Neuronal stem cell (in vitro differentiated cells): ENCODE measurements around the gene MXD3.

Experiments
- DNase-seq: peaks from one replicate; pipeline ENCODE4 v3.0.0-alpha.2; 2013; ENCODE audit warnings: low spot score
- H2AFZ ChIP-seq: one replicate; pipeline ENCODE4 v1.6.1; 2013; ENCODE audit warnings: mild to moderate bottlenecking, low read length, inconsistent platforms
- H2AK5ac ChIP-seq: 2 replicates; pipeline ENCODE4 v1.6.1; 2013; ENCODE audit warnings: low read depth, mild to moderate bottlenecking, inconsistent platforms, low read length, moderate library complexity, mixed read lengths
- H2BK120ac ChIP-seq: 2 replicates; pipeline ENCODE4 v1.6.1; 2013; ENCODE audit warnings: low read depth, mild to moderate bottlenecking, inconsistent platforms, low read length, moderate library complexity, mixed read lengths
- H2BK12ac ChIP-seq: one replicate; pipeline ENCODE4 v1.6.1; 2013; ENCODE audit warnings: low read length, inconsistent platforms
- H2BK15ac ChIP-seq: 2 replicates; pipeline ENCODE4 v1.6.1; 2013; ENCODE audit warnings: mild to moderate bottlenecking, low read length, inconsistent platforms, mixed read lengths
- H2BK5ac ChIP-seq: one replicate; pipeline ENCODE4 v1.6.1; 2013; ENCODE audit warnings: inconsistent platforms, mild to moderate bottlenecking, low read length, moderate library complexity
- H3K14ac ChIP-seq: one replicate; pipeline ENCODE4 v1.6.1; 2013; ENCODE audit warnings: low read length, inconsistent platforms
- H3K18ac ChIP-seq: 2 replicates; pipeline ENCODE4 v1.6.1; 2013; ENCODE audit warnings: low read length, inconsistent platforms
- H3K23ac ChIP-seq: 2 replicates; pipeline ENCODE4 v1.6.1; 2013; ENCODE audit warnings: low read depth, mild to moderate bottlenecking, mixed read lengths, low read length, inconsistent platforms; ENCODE audit not compliant: poor library complexity
- H3K27ac ChIP-seq: replicated peaks from 3 replicates; pipeline ENCODE4 v1.5.1; 2013; ENCODE audit warnings: low read length, inconsistent platforms
- H3K27me3 ChIP-seq, 3 experiments: 2 replicates each; pipeline ENCODE4 v1.6.1; 2013; ENCODE audit warnings: low read length in 3 of 3, mild to moderate bottlenecking in 2 of 3, inconsistent platforms in 1 of 3, low read depth in 1 of 3, mixed read lengths in 1 of 3, moderate library complexity in 1 of 3; ENCODE audit not compliant: control insufficient read depth in 3 of 3, insufficient read depth in 3 of 3
- H3K36me3 ChIP-seq, 2 donors: replicated peaks in 1 of 2; 2 replicates each; pipeline ENCODE4 v1.6.1; 2013; ENCODE audit warnings: low read length in 2 of 2; ENCODE audit not compliant: control insufficient read depth in 2 of 2, insufficient read depth in 2 of 2
- H3K4ac ChIP-seq: 2 replicates; pipeline ENCODE4 v1.6.1; 2013; ENCODE audit warnings: inconsistent platforms, mild to moderate bottlenecking, low read length, moderate library complexity
- H3K4me1 ChIP-seq, 2 donors: 1 replicate in 1 of 2; 2 replicates in 1 of 2; pipeline ENCODE4 v1.6.1; 2013; ENCODE audit warnings: low read length in 2 of 2, low read depth in 1 of 2; ENCODE audit not compliant: control insufficient read depth in 2 of 2, insufficient read depth in 1 of 2
- H3K4me2 ChIP-seq: one replicate; pipeline ENCODE4 v1.6.1; 2013; ENCODE audit warnings: mild to moderate bottlenecking, low read length, inconsistent platforms; ENCODE audit not compliant: insufficient read depth, poor library complexity, severe bottlenecking
- H3K4me3 ChIP-seq, 2 donors: 2 replicates each; pipeline ENCODE4 v1.5.1; 2013; ENCODE audit warnings: low read length in 2 of 2, mild to moderate bottlenecking in 2 of 2, inconsistent platforms in 1 of 2, moderate library complexity in 1 of 2
- H3K79me1 ChIP-seq: one replicate; pipeline ENCODE4 v1.6.1; 2013; ENCODE audit warnings: low read depth, mild to moderate bottlenecking, inconsistent platforms, low read length, moderate library complexity
- H3K9ac ChIP-seq: one replicate; pipeline ENCODE4 v1.6.1; 2013; ENCODE audit warnings: mild to moderate bottlenecking, low read depth, low read length, inconsistent platforms; ENCODE audit not compliant: poor library complexity
- H3K9me3 ChIP-seq, 2 donors: replicated peaks in 1 of 2; 2 replicates each; pipeline versions ENCODE3 to v1.6.1; 2013; ENCODE audit warnings: low read length in 2 of 2, mild to moderate bottlenecking in 2 of 2, inconsistent platforms in 1 of 2, low read depth in 1 of 2, mixed read lengths in 1 of 2, moderate library complexity in 1 of 2; ENCODE audit not compliant: control insufficient read depth in 2 of 2, insufficient read depth in 1 of 2
- H4K8ac ChIP-seq: one replicate; pipeline ENCODE4 v1.6.1; 2013; ENCODE audit warnings: low read depth, mild to moderate bottlenecking, inconsistent platforms, low read length, moderate library complexity
- H4K91ac ChIP-seq: one replicate; pipeline ENCODE4 v1.6.1; 2013; ENCODE audit warnings: low read length, low read depth, mild to moderate bottlenecking, inconsistent platforms; ENCODE audit not compliant: poor library complexity
- WGBS, 2 donors: extraction: QIAGEN DNeasy Blood & Tissue Kit; methylation state at CpG; one replicate each; pipeline ENCODE4 v1.1.7; 2013; ENCODE audit warnings: missing lambda C conversion rate in 2 of 2, mixed read lengths in 1 of 2; ENCODE audit not compliant: insufficient read length in 2 of 2, insufficient replicate concordance in 1 of 2; ENCODE audit errors: extremely low coverage in 2 of 2; 5-methylcytosine and 5-hydroxymethylcytosine counted together

Gene MXD3

DNA sequence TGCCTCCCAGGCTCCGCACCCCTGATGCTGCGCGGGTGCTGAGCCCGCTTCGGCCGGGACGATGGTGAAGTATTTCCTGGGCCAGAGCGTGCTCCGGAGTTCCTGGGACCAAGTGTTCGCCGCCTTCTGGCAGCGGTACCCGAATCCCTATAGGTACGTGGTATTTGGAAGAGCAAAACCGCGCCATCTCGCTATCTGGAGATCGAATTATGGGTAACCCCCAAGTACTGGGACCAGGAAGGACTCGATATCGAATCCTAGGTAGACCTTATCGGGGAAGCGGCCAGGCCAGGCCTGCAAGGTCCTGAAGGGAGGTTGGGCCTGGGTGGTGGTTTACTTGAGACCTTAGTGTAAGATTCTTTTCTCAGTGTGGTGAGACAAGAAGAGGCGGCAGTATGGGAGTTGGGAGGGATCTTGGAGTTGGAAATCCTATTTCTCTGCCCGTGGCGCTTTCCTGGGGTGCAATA is 7.7 kb downstream of the MXD3 start:
- no CpG with 5 or more reads among the region's 25 CpGs for WGBS, 2 donors
- Histone ChIP-seq H3K4me2 (peak overlapping the region; percentile 87), H2AFZ (peak overlapping the region; percentile 97), H2BK5ac (no peak overlapping the region), H3K4ac (no peak overlapping the region), H3K14ac (no peak overlapping the region), H4K8ac (peak overlapping the region; percentile 23), H2AK5ac (peak overlapping the region; percentile 94), H2BK15ac (no peak overlapping the region), H3K9ac (peak overlapping the region; percentile 85), H3K27me3 (peaks cover 0 to 6% (median 0%) of the 10 kb centered on the region in 3 experiments), H3K36me3 (peaks cover 25 to 65% of the 10 kb centered on the region in 2 donors), H3K9me3 (no peaks in the 10 kb centered on the region), H3K27ac (no peak overlapping the region), H2BK12ac (no peak overlapping the region), H3K23ac (peak overlapping the region; percentile 99), H3K79me1 (peaks cover 10% of the 10 kb centered on the region), H3K4me3 (peak overlapping the region; percentile 77 to 100), H3K18ac (peak overlapping the region; percentile 61), H4K91ac (peak overlapping the region; percentile 42), H3K4me1 (peaks cover 9 to 14% of the 10 kb centered on the region in 2 donors), H2BK120ac (no peak overlapping the region)
- DNase-seq, result no peak

- H3K23ac ChIP-seq, result peak within 1 kb of the TSS; percentile 99
- peaks cover 0 to 6% (median 0%) of the 10 kb centered on the region in 3 experiments for H3K27me3 ChIP-seq
- H2BK12ac ChIP-seq, result no peak within 1 kb of the TSS
- DNase-seq, result peak; percentile 84
- H3K14ac ChIP-seq, result peak within 1 kb of the TSS; percentile 99
- peak within 1 kb of the TSS; percentile 99 for H3K4me2 ChIP-seq
- H2AK5ac ChIP-seq, result peak within 1 kb of the TSS; percentile 94
- H3K18ac ChIP-seq, result peak within 1 kb of the TSS; percentile 94
- H3K4me3 ChIP-seq, result peak within 1 kb of the TSS; percentile 88 to 100
- peak within 1 kb of the TSS; percentile 42 for H4K91ac ChIP-seq
- H2AFZ ChIP-seq, result peak within 1 kb of the TSS; percentile 97
- no peak within 1 kb of the TSS for H3K27ac ChIP-seq
- H3K36me3 ChIP-seq, result peaks cover 25 to 60% of the 10 kb centered on the region in 2 donors
- H3K79me1 ChIP-seq, result peaks cover 10% of the 10 kb centered on the region
- H2BK120ac ChIP-seq, result no peak within 1 kb of the TSS
- peaks cover 9 to 14% of the 10 kb centered on the region in 2 donors for H3K4me1 ChIP-seq
- WGBS, 2 donors, result no CpG with 5 or more reads among the region's 100 CpGs
- no peak within 1 kb of the TSS for H2BK5ac ChIP-seq
- peak within 1 kb of the TSS; percentile 77 for H2BK15ac ChIP-seq
- H3K4ac ChIP-seq, result no peak within 1 kb of the TSS
- peak within 1 kb of the TSS; percentile 88 for H4K8ac ChIP-seq
- no peaks in the 10 kb centered on the region for H3K9me3 ChIP-seq
- H3K9ac ChIP-seq, result peak within 1 kb of the TSS; percentile 99
Measured at GRCh38 chr5:177303121-177303924, 8.4 kb downstream of the MXD3 start, which contains the start of the genes PRELID1 and RAB24. Gene PRELID1, plus strand, starts transcription at chr5:177303799. Its CDS starts 187 bp downstream, at chr5:177303986. Gene RAB24, minus strand, starts transcription at chr5:177303719. Its CDS starts 431 bp downstream, at chr5:177303288.

DNA sequence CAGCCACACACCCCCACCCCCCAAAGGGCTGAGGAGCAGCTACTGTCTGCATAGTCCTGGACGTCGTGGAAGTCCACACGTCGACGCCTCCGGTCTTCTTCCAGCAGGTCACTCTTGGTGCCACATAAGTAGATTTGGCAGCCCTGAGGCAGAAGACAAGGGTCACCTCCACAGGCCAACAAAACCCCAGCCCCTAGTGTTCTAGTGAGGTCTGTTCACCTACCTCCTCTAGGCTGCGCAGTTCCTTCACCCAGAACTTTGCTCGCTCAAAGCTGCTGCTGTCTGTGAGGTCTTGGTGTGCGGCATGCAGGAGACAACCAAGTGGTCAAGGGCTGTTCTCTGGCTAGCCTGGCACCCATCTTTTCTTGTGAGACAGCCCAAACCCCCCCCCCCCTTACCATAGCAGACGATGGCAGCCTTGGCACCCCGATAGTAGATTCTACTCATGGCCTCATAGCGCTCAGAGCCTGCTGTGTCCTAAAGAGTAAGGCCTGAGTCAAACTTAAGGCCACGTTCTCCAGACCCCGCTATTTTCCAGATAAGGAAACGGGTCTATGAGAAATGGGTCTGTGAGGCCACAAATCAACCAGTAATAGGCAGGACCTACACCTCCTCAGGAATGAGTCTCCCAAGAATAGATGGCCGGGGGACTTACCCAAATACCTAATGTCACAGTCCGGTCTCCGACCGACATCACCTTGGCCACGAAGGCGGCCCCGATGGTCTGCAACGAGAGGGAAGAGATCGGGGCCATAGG is 9.2 kb downstream of the MXD3 start:
- Histone ChIP-seq H3K27ac (no peak overlapping the region), H3K18ac (peak overlapping the region; percentile 94), H3K27me3 (peaks cover 0 to 6% (median 0%) of the 10 kb centered on the region in 3 experiments), H3K4me1 (peaks cover 9 to 14% of the 10 kb centered on the region in 2 donors), H3K36me3 (peaks cover 27 to 52% of the 10 kb centered on the region in 2 donors), H3K4ac (no peak overlapping the region), H2BK12ac (no peak overlapping the region), H3K9ac (no peak overlapping the region), H2BK120ac (no peak overlapping the region), H2BK15ac (no peak overlapping the region), H3K9me3 (no peaks in the 10 kb centered on the region), H4K91ac (no peak overlapping the region), H2BK5ac (no peak overlapping the region), H3K23ac (peak overlapping the region; percentile 99), H4K8ac (no peak overlapping the region), H3K14ac (no peak overlapping the region), H3K79me1 (peaks cover 10% of the 10 kb centered on the region), H3K4me2 (peak overlapping the region; percentile 99), H2AFZ (peak overlapping the region; percentile 97), H3K4me3 (peak overlapping the region; percentile 88 to 100), H2AK5ac (peak overlapping the region; percentile 93)
- WGBS, 2 donors, result no CpG with 5 or more reads among the region's 24 CpGs
- no peak for DNase-seq
